Measurements from ENCODE around the gene PFDN6. TPM values are rescaled to one million over a fixed set of nuclear protein-coding genes. Genes with fewer than 3 reads are reported as not detected.
"Not testable (repeated sequence)": the region's sequence is repeated elsewhere in the genome, so short reads cannot be mapped to it uniquely, and the experiment has no call there.

Gene PFDN6
- total RNA-seq, 1 donor from 2014 or later: 52.1 TPM

DNA sequence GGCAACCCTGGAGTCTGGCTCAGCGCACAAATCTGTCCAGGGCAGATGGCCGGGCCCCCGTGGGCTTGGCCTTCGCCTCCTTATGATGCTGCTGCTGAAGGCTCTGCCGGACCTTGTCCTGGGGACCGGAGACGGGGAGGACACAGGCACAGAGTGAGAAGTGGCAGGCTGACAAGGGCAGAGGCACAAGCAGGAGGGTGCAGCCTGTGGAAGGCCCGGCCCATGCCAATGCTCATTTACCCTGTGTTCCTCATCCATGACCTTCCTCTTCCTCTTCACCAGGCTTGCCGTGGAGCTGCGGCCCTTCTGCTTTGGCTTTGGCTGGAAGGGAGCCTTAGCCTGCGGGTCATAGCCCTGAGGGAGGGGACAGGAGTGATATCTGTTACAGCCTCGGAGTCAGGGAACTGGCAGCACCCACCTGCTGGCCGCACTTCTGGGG, 10.1 kb upstream of the PFDN6 start:
- Mint-ChIP-seq H3K27ac (no peak overlapping the region), H3K4me1 (ENCODE audit: low read depth) (peaks cover 15% of the 10 kb centered on the region), H3K27me3 (no peaks in the 10 kb centered on the region), H3K4me3 (ENCODE audit: low read depth) (no peak overlapping the region), H3K9me3 (ENCODE audit: low read depth) (no peaks in the 10 kb centered on the region), H3K36me3 (ENCODE audit: insufficient read depth) (peaks cover 16% of the 10 kb centered on the region)
- DNase-seq (ENCODE audit: low spot score, unreplicated experiment): no peak
- TF ChIP-seq, protein P1, sequence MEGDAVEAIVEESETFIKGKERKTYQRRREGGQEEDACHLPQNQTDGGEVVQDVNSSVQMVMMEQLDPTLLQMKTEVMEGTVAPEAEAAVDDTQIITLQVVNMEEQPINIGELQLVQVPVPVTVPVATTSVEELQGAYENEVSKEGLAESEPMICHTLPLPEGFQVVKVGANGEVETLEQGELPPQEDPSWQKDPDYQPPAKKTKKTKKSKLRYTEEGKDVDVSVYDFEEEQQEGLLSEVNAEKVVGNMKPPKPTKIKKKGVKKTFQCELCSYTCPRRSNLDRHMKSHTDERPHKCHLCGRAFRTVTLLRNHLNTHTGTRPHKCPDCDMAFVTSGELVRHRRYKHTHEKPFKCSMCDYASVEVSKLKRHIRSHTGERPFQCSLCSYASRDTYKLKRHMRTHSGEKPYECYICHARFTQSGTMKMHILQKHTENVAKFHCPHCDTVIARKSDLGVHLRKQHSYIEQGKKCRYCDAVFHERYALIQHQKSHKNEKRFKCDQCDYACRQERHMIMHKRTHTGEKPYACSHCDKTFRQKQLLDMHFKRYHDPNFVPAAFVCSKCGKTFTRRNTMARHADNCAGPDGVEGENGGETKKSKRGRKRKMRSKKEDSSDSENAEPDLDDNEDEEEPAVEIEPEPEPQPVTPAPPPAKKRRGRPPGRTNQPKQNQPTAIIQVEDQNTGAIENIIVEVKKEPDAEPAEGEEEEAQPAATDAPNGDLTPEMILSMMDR (IDR thresholded peaks at IDR 0.05; ENCODE audit: unreplicated experiment): no peak

DNA sequence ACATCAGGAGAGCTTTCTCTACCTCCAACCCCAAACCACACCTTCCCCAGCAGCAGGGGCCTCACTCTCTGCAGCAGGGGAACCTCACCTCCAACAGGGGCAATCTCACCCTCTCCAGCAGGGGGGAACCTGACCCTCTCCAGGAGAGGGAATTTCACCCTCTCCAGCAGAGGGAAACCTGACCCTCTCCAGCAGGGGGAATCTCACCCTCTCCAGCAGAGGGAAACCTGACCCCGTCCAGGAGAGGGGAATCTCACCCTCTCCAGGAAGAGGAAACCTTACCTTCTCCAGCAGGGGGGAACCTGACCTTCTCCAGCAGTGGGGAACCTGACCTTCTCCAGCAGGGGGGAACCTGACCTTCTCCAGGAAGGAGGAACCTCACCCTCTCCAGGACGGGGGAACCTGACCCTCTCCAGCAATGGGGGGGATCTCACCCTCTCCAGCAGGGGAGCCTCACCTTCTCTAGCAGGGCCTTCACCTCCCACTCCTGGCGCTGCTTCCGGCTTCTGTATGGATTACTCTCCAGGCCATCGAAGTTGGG, 9.4 kb upstream of the PFDN6 start:
- H3K27me3 Mint-ChIP-seq: no peaks in the 10 kb centered on the region
- H3K9me3 Mint-ChIP-seq (ENCODE audit: low read depth): no peaks in the 10 kb centered on the region
- H3K27ac Mint-ChIP-seq: no peak overlapping the region
- DNase-seq (ENCODE audit: low spot score, unreplicated experiment): peak; percentile 42
- no peak overlapping the region for H3K4me3 Mint-ChIP-seq (ENCODE audit: low read depth)
- TF ChIP-seq, protein P1 (IDR thresholded peaks at IDR 0.05; ENCODE audit: unreplicated experiment): peak; percentile 60
- H3K36me3 Mint-ChIP-seq (ENCODE audit: insufficient read depth): peaks cover 10% of the 10 kb centered on the region
- H3K4me1 Mint-ChIP-seq (ENCODE audit: low read depth): peaks cover 9% of the 10 kb centered on the region

DNA sequence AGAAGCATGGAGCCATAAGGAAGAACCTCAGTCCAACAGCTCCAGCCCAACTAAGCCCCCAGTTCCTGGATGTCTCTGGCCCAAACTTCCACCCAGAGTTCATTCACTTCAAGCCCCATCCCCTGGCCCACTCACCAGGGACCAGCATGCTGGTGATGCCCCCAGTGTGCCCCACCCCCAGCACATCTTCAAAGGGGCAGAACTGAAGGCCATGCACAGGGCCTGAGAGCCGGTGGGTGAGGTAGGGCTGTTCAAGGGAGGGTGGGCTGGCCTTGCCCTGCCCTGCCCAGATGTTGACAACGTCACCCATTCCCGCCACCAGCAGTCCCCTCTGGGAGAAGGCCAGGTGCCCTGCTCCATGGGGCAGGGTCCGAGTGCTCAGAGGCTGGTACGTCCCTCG, 8.9 kb upstream of the PFDN6 start:
- Mint-ChIP-seq H3K36me3 (ENCODE audit: insufficient read depth) (peaks cover 10% of the 10 kb centered on the region), H3K27me3 (no peaks in the 10 kb centered on the region), H3K4me1 (ENCODE audit: low read depth) (peaks cover 9% of the 10 kb centered on the region), H3K4me3 (ENCODE audit: low read depth) (no peak overlapping the region), H3K27ac (no peak overlapping the region), H3K9me3 (ENCODE audit: low read depth) (no peaks in the 10 kb centered on the region)
- TF ChIP-seq, protein P1 (IDR thresholded peaks at IDR 0.05; ENCODE audit: unreplicated experiment): no peak
- no peak for DNase-seq (ENCODE audit: low spot score, unreplicated experiment)

DNA sequence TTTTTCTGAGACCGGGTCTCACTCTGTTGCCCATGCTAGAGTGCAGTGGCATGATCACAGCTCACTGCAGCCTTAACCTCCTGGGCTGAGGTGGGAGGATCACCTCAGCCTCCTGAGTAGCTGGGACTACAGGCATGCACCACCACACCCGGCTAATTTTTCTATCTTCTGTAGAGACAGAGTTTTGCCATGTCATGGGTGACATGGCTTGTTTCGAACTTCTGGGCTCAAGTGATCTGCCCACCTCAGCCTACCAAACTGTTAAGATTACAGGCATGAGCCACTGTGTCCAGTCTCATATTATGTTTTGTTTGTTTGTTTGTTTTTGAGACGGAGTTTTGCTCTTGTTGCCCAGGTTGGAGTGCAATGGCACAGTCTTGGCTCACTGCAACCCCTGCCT, 4.2 kb upstream of the PFDN6 start:
- H3K4me3 Mint-ChIP-seq (ENCODE audit: low read depth); DNase-seq (ENCODE audit: low spot score, unreplicated experiment); H3K27me3 Mint-ChIP-seq; H3K9me3 Mint-ChIP-seq (ENCODE audit: low read depth); H3K27ac Mint-ChIP-seq: not testable (repeated sequence)
- peaks cover 18% of the 10 kb centered on the region for H3K4me1 Mint-ChIP-seq (ENCODE audit: low read depth)
- peaks cover 12% of the 10 kb centered on the region for H3K36me3 Mint-ChIP-seq (ENCODE audit: insufficient read depth)

- no peaks in the 10 kb centered on the region for H3K9me3 Mint-ChIP-seq (ENCODE audit: low read depth)
- H3K27me3 Mint-ChIP-seq: no peaks in the 10 kb centered on the region
- H3K27ac Mint-ChIP-seq: no peak overlapping the region
- H3K36me3 Mint-ChIP-seq (ENCODE audit: insufficient read depth): peaks cover 12% of the 10 kb centered on the region
- TF ChIP-seq, protein P1 (IDR thresholded peaks at IDR 0.05; ENCODE audit: unreplicated experiment): no peak
- peaks cover 25% of the 10 kb centered on the region for H3K4me1 Mint-ChIP-seq (ENCODE audit: low read depth)
- H3K4me3 Mint-ChIP-seq (ENCODE audit: low read depth): peak overlapping the region; percentile 97
- no peak for DNase-seq (ENCODE audit: low spot score, unreplicated experiment)
Observed at GRCh38 chr6:33286946-33287914, 2.2 kb upstream of the PFDN6 start.

Measured in progenitor cell of endocrine pancreas (in vitro differentiated cells).